Heart left ventricle (tissue), 16 donors: ENCODE results near the gene GOLGA6D. TPM values are rescaled to one million over a fixed set of nuclear protein-coding genes. Genes with fewer than 3 reads are reported as not detected.
"Not testable (repeated sequence)": the region's sequence is repeated elsewhere in the genome, so short reads cannot be mapped to it uniquely, and the experiment has no call there.

ENCODE experiments used
- ATAC-seq, 4 donors: fragments of 200-7000 bp; cut with Tn5 transposase; one replicate each; pipeline ENCODE4 v1.9.1; 2020 to 2022; ENCODE audit warnings: moderate library complexity in 4 of 4, mild to moderate bottlenecking in 3 of 4, moderate number of reproducible peaks in 1 of 4
- DNase-seq, 5 donors: peaks; one replicate each; pipeline ENCODE4 v3.0.0-alpha.2; 2020
- H3K27ac ChIP-seq, 12 donors: fragments of 200-600 bp; sonication (generic) in 4 of 12; one replicate each; pipeline versions ENCODE4 v1.5.0 to v1.8.0; 2016 to 2022; ENCODE audit warnings: mild to moderate bottlenecking in 2 of 12
- H3K27me3 ChIP-seq, 9 donors: fragments of 200-600 bp; sonication (generic) in 2 of 9; one replicate each; pipeline versions ENCODE4 v1.5.1 to v1.8.0; 2016 to 2022; ENCODE audit warnings: mild to moderate bottlenecking in 3 of 9
- H3K36me3 ChIP-seq, 9 donors: fragments of 200-600 bp; sonication (generic) in 2 of 9; one replicate each; pipeline versions ENCODE4 v1.5.0 to v1.8.0; 2018 to 2022; ENCODE audit warnings: mild to moderate bottlenecking in 2 of 9
- H3K4me1 ChIP-seq, 12 donors: fragments of 200-600 bp; sonication (generic) in 4 of 12; one replicate each; pipeline versions ENCODE4 v1.5.0 to v1.8.0; 2016 to 2022; ENCODE audit warnings: mild to moderate bottlenecking in 3 of 12
- H3K4me3 ChIP-seq, 12 donors: fragments of 200-600 bp; sonication (generic) in 4 of 12; one replicate each; pipeline versions ENCODE4 v1.5.0 to v1.8.0; 2017 to 2022; ENCODE audit warnings: mild to moderate bottlenecking in 9 of 12, moderate library complexity in 4 of 12
- H3K9me3 ChIP-seq, 12 donors: fragments of 200-600 bp; sonication (generic) in 4 of 12; one replicate each; pipeline versions ENCODE4 v1.5.0 to v1.8.0; 2016 to 2022; ENCODE audit warnings: mild to moderate bottlenecking in 1 of 12
- POLR2A ChIP-seq, 2 donors: fragments of 450-650 bp; IDR thresholded peaks; one replicate each; pipeline ENCODE4 v1.6.1; 2017; ENCODE audit warnings: antibody characterized with exemption in 2 of 2, mild to moderate bottlenecking in 2 of 2, moderate library complexity in 2 of 2
- WGBS, 4 donors: extraction: QIAGEN DNeasy Blood & Tissue Kit in 2 of 4; methylation state at CpG; one replicate each; pipeline versions ENCODE4 v1.1.5 to v1.1.7; 2013 to 2018; 5-methylcytosine and 5-hydroxymethylcytosine counted together
- intact Hi-C, 10 donors: fragments of 100-400 bp; cut with DNase I; formaldehyde crosslinking; loops; one replicate each; pipeline versions ENCODE4 v1.11.1 to v1.14.2; 2022
- long read RNA-seq, 3 donors: library from polyadenylated mRNA; unstranded; transcript quantifications; one replicate each; pipeline ENCODE4 v2.0.0, GENCODE V29; 2020 to 2021
- polyA plus RNA-seq, 2 donors: library from polyadenylated mRNA; stranded (reverse); fragments of 200-250 nt; gene quantifications; one replicate each; pipeline ENCODE4 v1.2.3, GENCODE V29; 2013
- total RNA-seq, 9 donors: library from RNA; depleted of rRNA in 2 of 9; stranded (reverse); fragments of >200 nt in 2 of 9; fragmentation: NEBNext Ultra II Directional in 3 of 9; extraction: Animal tissue kit (Norgen Biotek cat#: 25700) in 3 of 9; gene quantifications; one replicate each; pipeline versions ENCODE4 v1.1.0 to v1.2.4, GENCODE V29; 2016 to 2023
- TF ChIP-seq, protein P1 (sequence below), 12 donors: fragments of 200-600 bp; sonication (generic) in 4 of 12; IDR thresholded peaks; one replicate each; pipeline versions ENCODE4 v1.5.0 to v1.8.0; 2018 to 2022; ENCODE audit warnings: antibody characterized with exemption in 12 of 12, mild to moderate bottlenecking in 5 of 12
- donor health status: ischemic (EF 13 %, LVEDD 7.1; RV severe dilation, severe dysfunction).
- donor health status: healthy with polysubstance abuse.
- donor health status: DM: no; HTN: yes; CAD: no.
- donor health status: DM: no; HTN: no; CAD: no.
- donor health status: ischemic (EF 25% LVEDD 6.9; RV normal size, moderate dysfunction).
- donor health status: ischemic (EF 25% LVEDD 5.7; RV mildly dilated, moderate dysfunction).
- donor health status: healthy.
- donor health status: DM: yes; HTN: yes; CAD: no.
- donor health status: ischemic (EF 35%, LVEDD 5.7; RV mildly dilated, moderate dysfunction).
- donor health status: nonischemic (EF 11% LVEDD 7.7; RV severe dilation, severe dysfunction).
- donor health status: DM: yes; HTN: yes; CAD: no.
- donor health status: PGD.
- donor health status: ischemic (EF 29% LVEDD 5.4; RV normal size, mild dysfunction).
- donor health status: nonischemic (EF 23%, LVEDD 6.1; RV moderate dilation, normal function).

GOLGA6D gene, protein sequence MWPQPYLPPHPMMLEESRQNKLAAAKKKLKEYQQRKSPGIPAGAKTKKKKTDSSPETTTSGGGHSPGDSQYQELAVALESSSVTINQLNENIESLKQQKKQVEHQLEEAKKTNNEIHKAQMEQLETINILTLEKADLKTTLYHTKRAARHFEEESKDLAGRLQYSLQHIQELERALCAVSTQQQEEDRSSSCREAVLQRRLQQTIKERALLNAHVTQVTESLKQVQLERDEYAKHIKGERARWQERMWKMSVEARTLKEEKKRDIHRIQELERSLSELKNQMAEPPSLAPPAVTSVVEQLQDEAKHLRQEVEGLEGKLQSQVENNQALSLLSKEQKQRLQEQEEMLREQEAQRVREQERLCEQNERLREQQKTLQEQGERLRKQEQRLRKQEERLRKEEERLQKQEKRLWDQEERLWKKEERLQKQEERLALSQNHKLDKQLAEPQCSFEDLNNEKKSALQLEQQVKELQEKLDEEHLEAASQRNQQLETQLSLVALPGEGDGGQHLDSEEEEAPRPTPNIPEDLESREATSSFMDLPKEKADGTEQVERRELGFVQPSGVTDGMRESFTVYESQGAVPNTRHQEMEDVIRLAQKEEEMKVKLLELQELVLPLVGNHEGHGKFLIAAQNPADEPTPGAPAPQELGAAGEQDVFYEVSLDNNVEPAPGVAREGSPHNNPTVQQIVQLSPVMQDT
- total RNA-seq (not detected), polyA plus RNA-seq (not detected)
- long read RNA-seq, donor 1 = 0 reads
- long read RNA-seq, donor 2 = 0 reads
- long read RNA-seq, donor 3 = 0 reads

DNA sequence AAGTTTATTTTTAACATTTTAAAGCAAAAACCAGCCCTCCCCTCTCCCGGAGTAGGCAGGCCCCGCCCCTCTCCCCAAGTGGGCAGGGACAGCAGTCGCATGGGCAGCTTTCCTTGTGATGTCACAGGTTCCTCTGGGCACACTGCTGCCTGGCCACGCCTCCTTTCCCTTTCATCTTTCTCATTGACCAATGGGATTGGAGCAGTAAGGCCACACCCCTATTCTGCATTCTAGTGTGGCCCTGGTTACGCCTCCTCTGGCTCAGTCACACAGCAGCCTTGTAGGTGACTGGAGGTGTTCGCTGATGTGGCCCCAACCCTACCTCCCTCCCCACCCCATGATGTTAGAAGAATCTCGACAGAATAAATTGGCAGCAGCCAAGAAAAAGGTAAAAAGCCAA lies at the start of gene GOLGA6D:
GOLGA6D (plus strand) TSS at position 264 of the 400 bp plus-strand sequence; CDS start at position 305, 41 bp downstream.
- intact Hi-C loops, H3K4me3 ChIP-seq: not testable (repeated sequence)

DNA sequence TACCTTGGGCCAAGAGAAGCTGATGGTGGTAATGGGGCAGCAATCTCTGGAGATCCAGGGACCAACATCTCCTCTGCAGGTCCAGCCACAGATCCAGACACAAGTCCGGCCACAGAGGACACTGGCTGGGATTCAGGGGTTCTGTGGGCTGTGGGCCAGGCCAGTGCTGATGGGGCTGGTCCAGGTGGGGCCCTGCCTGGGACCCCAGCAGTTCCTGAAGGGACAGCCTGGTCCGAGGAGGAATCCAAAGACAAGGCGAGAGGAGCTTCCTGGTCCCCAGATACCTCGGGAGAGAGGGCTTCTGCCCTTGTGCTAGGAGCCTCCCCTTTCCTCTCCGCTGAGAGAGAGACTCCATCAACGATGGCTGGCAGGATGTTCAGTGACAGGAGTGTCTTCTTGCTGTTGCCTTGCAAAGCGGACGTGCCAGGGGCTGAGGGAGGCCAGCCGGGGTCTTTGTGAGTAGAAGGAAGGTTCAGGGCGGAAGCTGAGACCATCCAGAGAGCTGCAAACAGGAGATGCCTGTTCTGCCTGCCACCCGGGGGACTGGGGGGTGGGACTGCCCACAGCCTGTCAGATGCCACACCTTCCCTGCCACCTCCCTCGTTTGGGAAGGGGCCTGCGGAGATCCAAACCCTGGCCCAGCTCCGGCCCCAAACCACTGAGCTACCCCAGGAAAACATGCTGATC lies 49.0 kb upstream of the GOLGA6D start:
- H3K27me3 ChIP-seq = peaks cover 0 to 11% (median 0%) of the 10 kb centered on the region in 9 donors
- no peaks in the 10 kb centered on the region for H3K36me3 ChIP-seq
- no peak for ATAC-seq
- no peaks in the 10 kb centered on the region for H3K9me3 ChIP-seq
- intact Hi-C loops = loop anchor here in 4 of 10 donors (10.0 kb wide), 2 partner anchors 81 to 91 kb away; no protein-coding TSS in a partner anchor
- no peak for DNase-seq
- 66 to 77% (median 69%) methylated on average over 14 of the region's 14 CpGs for WGBS, 4 donors
- TF ChIP-seq, protein P1, sequence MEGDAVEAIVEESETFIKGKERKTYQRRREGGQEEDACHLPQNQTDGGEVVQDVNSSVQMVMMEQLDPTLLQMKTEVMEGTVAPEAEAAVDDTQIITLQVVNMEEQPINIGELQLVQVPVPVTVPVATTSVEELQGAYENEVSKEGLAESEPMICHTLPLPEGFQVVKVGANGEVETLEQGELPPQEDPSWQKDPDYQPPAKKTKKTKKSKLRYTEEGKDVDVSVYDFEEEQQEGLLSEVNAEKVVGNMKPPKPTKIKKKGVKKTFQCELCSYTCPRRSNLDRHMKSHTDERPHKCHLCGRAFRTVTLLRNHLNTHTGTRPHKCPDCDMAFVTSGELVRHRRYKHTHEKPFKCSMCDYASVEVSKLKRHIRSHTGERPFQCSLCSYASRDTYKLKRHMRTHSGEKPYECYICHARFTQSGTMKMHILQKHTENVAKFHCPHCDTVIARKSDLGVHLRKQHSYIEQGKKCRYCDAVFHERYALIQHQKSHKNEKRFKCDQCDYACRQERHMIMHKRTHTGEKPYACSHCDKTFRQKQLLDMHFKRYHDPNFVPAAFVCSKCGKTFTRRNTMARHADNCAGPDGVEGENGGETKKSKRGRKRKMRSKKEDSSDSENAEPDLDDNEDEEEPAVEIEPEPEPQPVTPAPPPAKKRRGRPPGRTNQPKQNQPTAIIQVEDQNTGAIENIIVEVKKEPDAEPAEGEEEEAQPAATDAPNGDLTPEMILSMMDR (IDR thresholded peaks at IDR 0.05) = no peak
- no peak overlapping the region for H3K27ac ChIP-seq
- H3K4me1 ChIP-seq = peaks cover 0 to 8% (median 0%) of the 10 kb centered on the region in 12 donors
- no peak overlapping the region for H3K4me3 ChIP-seq

More for the DNA sequence above, at the start of gene GOLGA6D:
- H3K27ac ChIP-seq, DNase-seq, H3K36me3 ChIP-seq, H3K4me1 ChIP-seq, ATAC-seq, H3K9me3 ChIP-seq, H3K27me3 ChIP-seq: not testable (repeated sequence)
- WGBS, 4 donors = no CpG with 5 or more reads among the region's 7 CpGs

DNA sequence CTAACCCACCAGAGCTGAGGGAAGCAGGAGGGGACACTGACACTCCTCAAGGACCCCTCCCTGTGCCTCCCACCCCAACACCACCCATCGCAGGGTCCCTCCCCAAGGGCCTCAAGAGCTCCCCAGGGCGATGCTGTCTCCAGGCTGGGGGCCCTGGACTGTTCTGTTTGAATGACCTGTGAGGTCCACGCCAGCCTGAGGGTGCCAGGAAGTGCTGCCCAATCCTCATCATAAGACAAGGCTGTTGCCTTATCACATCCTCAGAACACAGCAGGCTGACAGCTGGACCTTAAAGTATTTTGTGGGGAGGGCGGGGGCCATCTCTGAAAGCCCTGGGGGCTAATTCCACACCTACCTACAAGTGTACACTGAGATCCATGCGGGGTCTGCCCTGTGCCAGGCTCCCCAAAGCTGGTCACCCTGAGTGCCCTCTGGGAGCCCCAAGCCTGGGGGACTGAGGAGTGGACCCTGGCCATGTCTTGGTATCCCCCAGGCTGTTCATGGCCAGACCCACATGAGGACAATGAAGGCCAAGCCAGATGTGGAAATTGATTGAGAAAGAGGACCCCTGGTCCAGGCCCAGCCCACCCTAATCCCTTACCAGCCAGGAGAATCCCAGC lies 48.3 kb upstream of the GOLGA6D start:
- Histone ChIP-seq H3K4me1 (peaks cover 0 to 8% (median 0%) of the 10 kb centered on the region in 12 donors), H3K27ac (no peak overlapping the region), H3K9me3 (no peaks in the 10 kb centered on the region), H3K4me3 (no peak overlapping the region), H3K36me3 (no peaks in the 10 kb centered on the region), H3K27me3 (peaks cover 0 to 11% (median 0%) of the 10 kb centered on the region in 9 donors)
- TF ChIP-seq, protein P1 (IDR thresholded peaks at IDR 0.05) = no peak
- TF ChIP-seq POLR2A (IDR thresholded peaks at IDR 0.05) = no peak
- ATAC-seq (no peak), DNase-seq (no peak)
- WGBS, 4 donors = 86 to 100% (median 91%) methylated on average over 2 to 5 of the region's 5 CpGs
- intact Hi-C loops = loop anchor here in 4 of 10 donors (10.0 kb wide), 2 partner anchors 80 to 90 kb away; no protein-coding TSS in a partner anchor

DNA sequence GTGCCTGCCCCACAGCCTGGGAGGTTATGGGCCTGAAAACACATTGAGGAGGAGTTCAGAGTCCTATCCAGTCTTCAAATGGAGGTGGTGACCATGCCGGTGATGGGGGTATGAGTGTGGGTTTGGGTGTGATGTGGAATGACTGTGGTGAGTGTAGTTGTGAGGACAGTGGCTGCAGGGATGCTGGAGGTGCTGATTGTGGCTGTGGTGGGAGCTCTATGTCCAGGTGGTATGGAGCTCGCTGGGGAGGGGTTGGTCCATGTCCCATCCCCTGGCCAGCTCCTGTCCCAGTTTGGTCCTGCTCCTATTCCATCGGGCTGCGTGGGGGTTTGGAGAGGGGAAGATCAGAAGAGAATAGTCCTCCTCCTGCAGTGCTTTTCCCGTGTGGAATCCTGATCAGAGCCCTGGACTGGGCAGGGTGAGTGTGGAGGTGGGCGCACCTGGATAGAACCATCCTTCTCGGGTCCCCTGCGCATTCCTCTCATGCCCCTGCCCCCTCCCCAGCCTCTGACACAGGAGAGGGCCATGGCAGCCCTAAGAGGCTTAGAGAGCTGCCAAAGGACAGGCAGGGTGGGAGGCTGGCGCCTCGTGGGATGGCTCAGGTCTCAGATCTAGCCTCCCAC lies 47.5 kb upstream of the GOLGA6D start:
- H3K36me3 ChIP-seq = no peaks in the 10 kb centered on the region
- H3K4me3 ChIP-seq = no peak overlapping the region
- peaks cover 0 to 8% (median 0%) of the 10 kb centered on the region in 12 donors for H3K4me1 ChIP-seq
- TF ChIP-seq POLR2A (IDR thresholded peaks at IDR 0.05) = no peak
- TF ChIP-seq, protein P1 (IDR thresholded peaks at IDR 0.05) = no peak
- peaks cover 0 to 11% (median 0%) of the 10 kb centered on the region in 9 donors for H3K27me3 ChIP-seq
- no peak for DNase-seq
- H3K9me3 ChIP-seq = no peaks in the 10 kb centered on the region
- WGBS, 4 donors = 82 to 88% (median 84%) methylated on average over 9 to 10 of the region's 10 CpGs
- intact Hi-C loops = loop anchor here in 4 of 10 donors (10.0 kb wide), 2 partner anchors 80 to 90 kb away; no protein-coding TSS in a partner anchor
- ATAC-seq = no peak
- no peak overlapping the region for H3K27ac ChIP-seq
